T-helper 9 cell (primary cell): ENCODE measurements around the gene EHBP1.

Source experiments
- DNase-seq: peaks from one replicate; pipeline ENCODE4 v3.0.0-alpha.2; 2020

The EHBP1 gene

GRCh38 chr2:62826141-62826540, 120.6 kb downstream of the EHBP1 start:
- DNase-seq: no peak

- DNase-seq: no peak
Measured at GRCh38 chr2:62826953-62827675, 121.6 kb downstream of the EHBP1 start.

- DNase-seq: no peak
Measured at GRCh38 chr2:62831729-62832128, 126.2 kb downstream of the EHBP1 start.

GRCh38 chr2:62844311-62845090, 139.0 kb downstream of the EHBP1 start:
- no peak for DNase-seq

DNA sequence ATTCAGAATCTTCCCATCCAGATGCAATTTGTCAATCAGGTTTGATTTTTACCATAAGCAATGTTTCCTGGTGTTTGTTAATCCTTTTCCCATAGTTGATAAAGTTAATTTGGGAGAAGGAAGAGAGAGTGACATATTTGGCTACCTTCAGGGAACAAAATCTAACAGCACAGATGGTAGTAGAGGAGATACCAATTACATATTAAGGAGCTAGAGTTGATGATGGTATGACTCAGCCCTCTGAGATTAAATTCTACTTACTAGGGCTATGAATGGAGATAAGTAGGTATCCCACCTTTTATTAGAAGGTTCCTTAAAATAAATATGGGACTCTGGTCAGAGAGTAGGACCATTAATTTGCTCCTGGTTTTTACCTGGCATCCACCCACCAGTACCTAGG, 139.7 kb downstream of the EHBP1 start:
- DNase-seq: no peak

GRCh38 chr2:62852254-62852653, 146.7 kb downstream of the EHBP1 start:
- DNase-seq: no peak

DNA sequence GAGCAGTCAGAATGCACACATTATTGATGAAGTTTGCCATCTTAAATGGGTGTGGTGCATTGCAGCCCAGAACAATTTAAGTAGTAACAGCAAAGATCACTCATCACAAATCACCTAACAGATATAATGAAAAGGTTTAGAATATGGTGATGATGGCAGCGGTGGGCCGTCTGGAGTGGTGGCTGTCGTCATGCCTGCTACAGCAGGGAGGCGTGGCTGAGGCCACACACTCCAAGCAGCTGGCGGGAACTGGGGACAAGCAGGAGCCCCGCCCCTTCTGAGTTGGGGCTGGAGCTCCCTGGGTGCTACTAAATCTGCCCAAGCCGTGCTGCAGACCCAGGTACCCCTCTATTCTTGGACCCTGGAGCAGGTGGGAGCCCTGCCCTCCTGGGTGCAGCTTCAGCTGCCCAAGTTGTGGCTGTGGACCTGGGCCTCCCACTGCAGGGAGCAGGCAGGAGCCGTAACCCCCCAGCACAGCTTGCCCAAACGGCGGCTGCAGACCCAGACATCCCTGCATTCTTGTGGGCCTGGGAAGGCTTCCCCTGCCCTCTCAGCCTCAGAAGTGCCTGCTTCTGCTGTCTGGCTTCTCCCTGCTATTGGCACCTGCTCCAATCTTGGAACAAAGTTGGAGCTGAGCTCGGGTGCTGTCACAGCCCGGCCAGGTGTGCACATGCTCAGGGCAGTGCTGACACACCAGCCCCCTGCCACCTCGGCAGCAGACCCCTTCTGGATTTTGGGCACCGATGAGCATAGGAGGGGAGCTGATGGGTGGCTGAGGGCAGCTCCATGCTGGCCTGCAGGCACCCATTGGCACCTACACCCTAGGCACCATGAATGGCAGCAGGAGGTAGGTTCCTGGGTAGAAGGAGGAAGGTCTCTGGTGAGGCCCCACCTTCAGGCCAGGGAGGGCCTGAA, 149.3 kb downstream of the EHBP1 start:
- DNase-seq: no peak

GRCh38 chr2:62856228-62857040, 150.9 kb downstream of the EHBP1 start:
- DNase-seq: no peak

GRCh38 chr2:62857139-62857931, 151.8 kb downstream of the EHBP1 start:
- no peak for DNase-seq

GRCh38 chr2:62858231-62858832, 152.8 kb downstream of the EHBP1 start:
- DNase-seq: no peak

DNA sequence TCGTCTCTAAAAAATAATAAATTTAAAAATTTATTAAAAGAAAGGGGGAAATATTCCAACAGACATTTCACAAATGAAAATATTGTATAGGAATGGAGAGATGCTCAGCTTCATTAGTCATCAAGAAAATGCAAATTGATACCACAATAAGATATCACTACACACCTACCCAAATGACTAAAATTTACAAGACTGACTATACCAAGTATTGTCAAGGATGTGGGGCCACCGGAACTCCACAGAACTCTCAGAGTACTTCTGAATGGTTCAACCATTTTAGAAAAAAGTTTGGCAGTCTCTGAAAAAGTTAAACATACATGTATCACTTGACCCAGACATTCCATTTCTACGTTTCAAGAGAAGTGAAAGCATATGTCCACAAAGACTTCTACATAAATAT, 163.4 kb downstream of the EHBP1 start:
- no peak for DNase-seq

DNA sequence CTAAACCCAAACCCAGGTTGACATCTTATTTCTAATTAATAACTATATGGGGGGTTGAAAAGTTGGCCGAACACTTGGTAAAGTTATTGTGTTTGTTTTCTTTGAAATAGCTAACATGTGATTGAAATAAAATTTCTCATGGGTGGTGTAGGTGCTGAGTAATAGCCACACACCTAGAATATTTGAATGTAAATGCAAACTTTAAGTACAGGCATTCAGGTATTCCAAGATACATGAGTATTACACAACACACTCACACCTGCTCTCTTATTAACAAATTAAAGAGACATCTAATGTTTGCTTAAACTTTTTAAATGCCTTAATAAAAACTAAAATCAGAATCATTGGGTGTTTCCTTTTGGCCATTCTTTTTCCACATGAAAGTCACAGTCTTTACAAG, 165.5 kb downstream of the EHBP1 start:
- DNase-seq: no peak

GRCh38 chr2:62871506-62871905, 166.0 kb downstream of the EHBP1 start:
- DNase-seq: no peak

- no peak for DNase-seq
Measured at GRCh38 chr2:62873603-62874002, 168.1 kb downstream of the EHBP1 start.

DNA sequence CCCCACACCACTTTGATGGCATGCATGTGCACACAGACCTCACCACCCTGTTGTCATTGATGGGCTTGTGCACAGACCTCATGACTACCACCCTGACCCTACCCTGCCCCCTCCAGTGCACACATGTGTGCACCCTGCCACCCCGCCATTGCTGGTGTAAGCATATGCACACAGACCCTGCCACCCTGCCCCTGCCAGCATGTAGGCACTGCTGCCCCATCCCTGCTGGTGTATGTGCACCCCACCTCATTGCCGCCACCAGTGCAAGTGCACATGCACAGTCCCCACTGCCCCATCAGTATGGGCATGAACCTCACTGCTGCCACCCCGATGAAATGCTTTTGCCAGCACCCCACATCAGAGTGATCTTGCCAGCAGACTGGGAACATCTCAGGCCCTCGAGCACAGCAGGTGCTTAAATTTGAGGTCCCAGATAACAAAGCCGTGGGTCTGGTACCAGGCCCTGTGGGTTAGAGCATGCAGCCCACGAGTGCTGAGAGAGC, 169.4 kb downstream of the EHBP1 start:
- DNase-seq: no peak

- DNase-seq: no peak
Measured at GRCh38 chr2:62881162-62881795, 175.8 kb downstream of the EHBP1 start.

- DNase-seq: no peak
Measured at GRCh38 chr2:62883629-62884028, 178.1 kb downstream of the EHBP1 start.

- no peak for DNase-seq
Measured at GRCh38 chr2:62884086-62884485, 178.6 kb downstream of the EHBP1 start.

DNA sequence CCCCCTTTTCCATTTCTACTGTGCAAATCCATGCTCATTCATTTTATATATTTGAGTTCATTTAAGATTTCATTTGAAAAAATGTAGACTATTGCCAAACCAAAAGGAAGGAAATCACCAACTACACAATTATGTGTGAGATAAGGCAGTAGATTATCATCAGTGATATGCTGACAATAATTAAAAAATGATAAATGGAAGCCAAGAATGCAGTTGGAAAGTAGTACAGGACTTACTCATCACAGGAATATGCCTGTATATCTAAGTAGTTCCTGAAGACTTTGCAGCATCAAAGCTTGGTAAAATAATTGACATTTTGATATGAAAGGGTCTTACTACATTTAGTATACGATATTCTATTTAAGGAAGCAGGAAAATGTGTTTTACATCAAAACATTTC, 179.0 kb downstream of the EHBP1 start:
- no peak for DNase-seq

- no peak for DNase-seq
Measured at GRCh38 chr2:62894966-62895631, 189.6 kb downstream of the EHBP1 start.
